HG02588 (cell line): ENCODE data around the gene XRN1.
"Not testable (repeated sequence)": the region's sequence is repeated elsewhere in the genome, so short reads cannot be mapped to it uniquely, and the experiment has no call there.

Source experiments
- ATAC-seq: cut with Tn5 transposase; IDR thresholded peaks from one replicate; pipeline ENCODE4 v1.9.1; 2021; ENCODE audit warnings: mild to moderate bottlenecking, moderate library complexity; ENCODE audit not compliant: unreplicated experiment

XRN1 gene, protein sequence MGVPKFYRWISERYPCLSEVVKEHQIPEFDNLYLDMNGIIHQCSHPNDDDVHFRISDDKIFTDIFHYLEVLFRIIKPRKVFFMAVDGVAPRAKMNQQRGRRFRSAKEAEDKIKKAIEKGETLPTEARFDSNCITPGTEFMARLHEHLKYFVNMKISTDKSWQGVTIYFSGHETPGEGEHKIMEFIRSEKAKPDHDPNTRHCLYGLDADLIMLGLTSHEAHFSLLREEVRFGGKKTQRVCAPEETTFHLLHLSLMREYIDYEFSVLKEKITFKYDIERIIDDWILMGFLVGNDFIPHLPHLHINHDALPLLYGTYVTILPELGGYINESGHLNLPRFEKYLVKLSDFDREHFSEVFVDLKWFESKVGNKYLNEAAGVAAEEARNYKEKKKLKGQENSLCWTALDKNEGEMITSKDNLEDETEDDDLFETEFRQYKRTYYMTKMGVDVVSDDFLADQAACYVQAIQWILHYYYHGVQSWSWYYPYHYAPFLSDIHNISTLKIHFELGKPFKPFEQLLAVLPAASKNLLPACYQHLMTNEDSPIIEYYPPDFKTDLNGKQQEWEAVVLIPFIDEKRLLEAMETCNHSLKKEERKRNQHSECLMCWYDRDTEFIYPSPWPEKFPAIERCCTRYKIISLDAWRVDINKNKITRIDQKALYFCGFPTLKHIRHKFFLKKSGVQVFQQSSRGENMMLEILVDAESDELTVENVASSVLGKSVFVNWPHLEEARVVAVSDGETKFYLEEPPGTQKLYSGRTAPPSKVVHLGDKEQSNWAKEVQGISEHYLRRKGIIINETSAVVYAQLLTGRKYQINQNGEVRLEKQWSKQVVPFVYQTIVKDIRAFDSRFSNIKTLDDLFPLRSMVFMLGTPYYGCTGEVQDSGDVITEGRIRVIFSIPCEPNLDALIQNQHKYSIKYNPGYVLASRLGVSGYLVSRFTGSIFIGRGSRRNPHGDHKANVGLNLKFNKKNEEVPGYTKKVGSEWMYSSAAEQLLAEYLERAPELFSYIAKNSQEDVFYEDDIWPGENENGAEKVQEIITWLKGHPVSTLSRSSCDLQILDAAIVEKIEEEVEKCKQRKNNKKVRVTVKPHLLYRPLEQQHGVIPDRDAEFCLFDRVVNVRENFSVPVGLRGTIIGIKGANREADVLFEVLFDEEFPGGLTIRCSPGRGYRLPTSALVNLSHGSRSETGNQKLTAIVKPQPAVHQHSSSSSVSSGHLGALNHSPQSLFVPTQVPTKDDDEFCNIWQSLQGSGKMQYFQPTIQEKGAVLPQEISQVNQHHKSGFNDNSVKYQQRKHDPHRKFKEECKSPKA (N-terminal part only)

DNA sequence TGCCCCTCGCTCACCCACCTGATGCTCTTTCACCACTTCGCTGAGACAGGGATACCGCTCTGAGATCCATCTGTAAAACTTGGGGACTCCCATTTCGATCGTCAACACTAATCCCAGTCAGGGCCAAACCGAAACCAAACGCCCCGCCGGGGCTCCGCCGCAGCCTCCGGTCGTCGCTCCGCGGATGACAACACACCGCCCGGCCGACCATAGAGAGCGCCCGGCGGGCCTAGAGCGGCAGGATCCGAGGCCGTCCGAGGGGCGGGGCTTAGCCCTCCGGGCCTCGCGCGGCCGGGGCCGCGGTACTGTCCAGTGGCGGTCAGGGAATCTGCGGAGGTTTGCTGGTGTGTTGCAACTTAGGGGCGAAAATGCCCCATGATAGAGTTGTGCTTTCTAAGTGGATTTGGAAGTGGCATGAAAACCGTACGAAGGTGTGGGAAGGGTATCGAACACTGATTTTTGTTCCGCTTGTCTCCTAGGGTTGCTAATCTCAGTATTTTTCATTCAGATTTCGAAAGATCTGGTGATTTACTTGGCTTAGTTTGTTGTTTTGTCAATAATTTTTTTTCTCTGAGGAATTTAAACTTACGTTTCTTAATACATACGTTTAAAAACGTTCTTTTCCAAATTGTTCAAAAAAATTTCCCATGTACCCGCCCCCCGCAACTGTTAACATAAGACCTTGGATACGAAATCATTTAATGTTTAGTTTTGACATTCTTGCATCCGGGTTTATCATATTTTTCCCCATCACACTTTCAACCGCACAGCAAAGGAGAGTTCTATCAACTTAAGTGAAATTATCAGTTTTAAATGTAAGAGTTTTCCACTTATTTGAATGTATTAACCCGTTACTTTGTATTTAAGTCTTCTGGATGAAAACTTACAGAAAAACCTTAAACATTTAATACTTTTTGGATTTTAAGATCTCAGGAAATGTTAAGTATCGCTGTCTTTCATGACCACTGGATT is at the start of gene XRN1:
XRN1 (minus strand) TSS at position 186 of the 972 bp plus-strand sequence; CDS start at position 93, 93 bp downstream.
- ATAC-seq: peak; percentile 87

DNA sequence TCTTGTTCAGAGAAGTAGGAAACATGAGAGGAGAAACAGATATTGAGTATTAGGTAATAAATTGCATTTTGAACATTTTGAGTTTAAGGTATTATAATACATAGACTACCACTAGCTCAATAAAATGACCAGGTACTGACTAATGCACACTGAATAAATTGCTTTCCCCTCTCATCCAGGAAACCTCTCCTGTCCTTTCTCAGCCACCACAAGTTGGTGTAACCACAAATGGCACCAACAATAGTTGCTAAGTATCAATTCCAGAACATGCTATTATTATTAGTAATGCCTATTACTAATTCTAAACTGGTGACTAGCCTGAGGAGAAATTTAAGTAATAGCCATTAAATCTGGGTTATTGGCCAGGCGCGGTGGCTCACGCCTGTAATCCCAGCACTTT is 47.3 kb upstream of the XRN1 start:
- no peak for ATAC-seq

- no peak for ATAC-seq
Measured at GRCh38 chr3:142492184-142492583, 44.3 kb upstream of the XRN1 start.

DNA sequence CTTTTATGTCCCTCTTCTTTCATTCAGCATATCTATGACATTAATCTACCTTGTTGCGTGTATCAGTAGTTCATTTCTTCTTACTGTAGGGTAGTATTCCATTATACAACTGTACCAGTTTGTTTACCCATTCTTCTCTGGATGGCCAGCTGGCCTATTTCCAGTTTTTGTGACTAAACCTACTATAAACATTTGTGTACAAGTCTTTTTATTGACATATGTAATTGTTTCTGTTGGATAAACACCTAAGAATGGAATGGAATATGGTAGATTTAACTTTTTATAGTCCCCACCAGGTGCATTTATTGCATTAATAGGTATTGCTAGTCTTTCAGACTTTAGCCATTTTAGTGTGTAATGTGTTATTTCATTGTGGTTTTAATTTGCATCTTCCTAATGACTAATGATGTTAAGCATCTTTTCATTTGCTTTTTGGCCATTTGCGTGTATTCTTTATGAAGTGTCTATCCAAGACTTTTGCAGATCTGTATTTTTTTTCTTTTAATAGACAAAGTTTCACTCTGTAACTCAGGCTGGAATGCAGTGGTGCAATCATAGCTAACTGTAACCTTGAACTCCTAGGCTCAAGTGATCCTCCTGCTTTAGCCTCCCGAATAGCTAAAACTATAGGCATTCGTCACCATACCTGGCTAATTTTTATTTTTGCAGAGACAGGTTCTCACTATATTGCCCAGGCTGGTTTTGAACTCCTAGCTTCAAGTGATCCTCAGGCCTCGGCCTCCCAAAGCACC is 41.9 kb upstream of the XRN1 start:
- no peak for ATAC-seq

DNA sequence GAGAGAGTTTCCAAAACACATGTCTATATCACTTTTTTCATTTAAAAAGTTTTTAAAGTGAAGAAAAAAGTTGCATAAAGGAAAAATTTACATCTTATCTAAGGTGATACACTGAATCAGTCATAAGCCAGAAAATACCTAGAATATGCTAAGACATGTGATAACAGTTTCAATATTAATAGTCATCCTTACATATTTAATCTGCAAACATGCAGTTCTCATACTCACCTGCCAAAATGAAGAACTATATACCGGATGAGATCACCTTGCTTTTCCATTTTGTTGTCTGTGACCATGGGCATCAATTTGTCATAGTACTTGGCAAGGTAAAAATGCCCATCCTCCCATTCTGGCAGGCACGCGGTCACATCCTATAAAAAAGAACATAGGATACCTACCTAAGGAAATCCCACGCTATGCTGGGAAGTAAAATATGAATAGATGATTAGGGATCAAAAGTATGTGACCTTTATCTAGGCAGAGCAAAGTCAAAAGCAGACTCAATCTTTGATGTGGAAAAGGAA is 37.1 kb upstream of the XRN1 start:
- ATAC-seq: no peak

GRCh38 chr3:142481196-142481595 is 33.4 kb upstream of the XRN1 start:
- no peak for ATAC-seq

- ATAC-seq: no peak
Measured at GRCh38 chr3:142470826-142471225, 23.0 kb upstream of the XRN1 start.

GRCh38 chr3:142468456-142468855 is 20.6 kb upstream of the XRN1 start:
- ATAC-seq: no peak

DNA sequence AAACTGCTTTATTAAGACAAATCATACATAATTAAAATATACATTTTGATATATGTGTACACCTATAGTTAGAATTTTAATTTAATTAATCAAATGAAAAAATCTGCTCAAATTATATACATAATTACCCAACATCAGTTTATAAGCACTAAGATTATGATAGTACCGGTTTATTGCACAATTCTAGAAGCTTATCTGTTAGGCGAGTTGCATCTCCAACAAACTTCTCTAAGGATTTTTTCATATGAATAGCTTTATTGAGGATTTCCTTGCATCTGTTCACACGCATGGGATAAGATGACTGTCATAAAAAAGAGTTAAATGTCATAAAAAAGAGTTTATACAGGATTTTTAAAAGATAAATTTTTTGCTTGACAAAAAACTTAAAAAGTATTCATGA is 19.9 kb upstream of the XRN1 start:
- no peak for ATAC-seq

DNA sequence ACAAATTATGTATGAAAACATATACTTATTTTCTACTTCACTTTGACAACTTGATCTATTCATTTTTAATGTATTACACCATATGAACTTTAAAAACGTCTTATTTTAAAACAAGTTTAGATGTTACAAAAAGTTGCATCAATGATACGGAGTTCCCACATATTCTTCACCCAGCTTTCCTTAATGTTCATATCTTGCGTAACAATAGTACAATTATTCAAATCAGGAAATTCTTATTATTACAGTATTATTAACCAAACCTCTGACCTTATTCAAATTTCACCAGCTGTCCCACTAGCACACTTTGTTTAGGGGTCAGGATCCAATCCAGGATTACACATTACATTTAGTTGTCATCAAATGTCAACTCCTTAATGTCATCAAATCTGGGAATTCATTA is 12.9 kb upstream of the XRN1 start:
- no peak for ATAC-seq

DNA sequence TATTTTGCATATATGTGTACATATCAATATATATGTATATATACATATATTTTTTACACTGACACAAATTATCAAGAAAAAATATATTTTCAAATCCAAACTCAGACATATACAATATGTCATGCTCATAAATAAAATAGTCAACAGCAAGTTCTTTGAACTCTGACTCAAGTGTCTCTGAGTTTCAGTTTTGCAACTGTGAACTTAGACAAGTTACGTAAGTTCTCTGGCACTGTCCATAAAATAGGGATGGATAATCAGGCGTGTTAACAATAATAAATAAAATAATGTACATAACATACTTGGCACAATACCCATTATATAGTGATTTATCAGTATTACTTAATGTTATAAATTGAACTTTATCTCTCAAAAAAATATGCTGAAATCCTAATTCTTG is 12.1 kb upstream of the XRN1 start:
- ATAC-seq: no peak

- no peak for ATAC-seq
Measured at GRCh38 chr3:142459096-142459495, 11.3 kb upstream of the XRN1 start.

- no peak for ATAC-seq
Measured at GRCh38 chr3:142450881-142451280, 3.0 kb upstream of the XRN1 start.

- no peak for ATAC-seq
Measured at GRCh38 chr3:142450189-142450588, 2.4 kb upstream of the XRN1 start.

GRCh38 chr3:142447301-142447851 is 461 bp downstream of the XRN1 start:
- ATAC-seq: peak; percentile 26

- peak; percentile 45 for ATAC-seq
Measured at GRCh38 chr3:142445816-142446254, 2.0 kb downstream of the XRN1 start.

GRCh38 chr3:142444343-142444742 is 3.5 kb downstream of the XRN1 start:
- no peak for ATAC-seq

DNA sequence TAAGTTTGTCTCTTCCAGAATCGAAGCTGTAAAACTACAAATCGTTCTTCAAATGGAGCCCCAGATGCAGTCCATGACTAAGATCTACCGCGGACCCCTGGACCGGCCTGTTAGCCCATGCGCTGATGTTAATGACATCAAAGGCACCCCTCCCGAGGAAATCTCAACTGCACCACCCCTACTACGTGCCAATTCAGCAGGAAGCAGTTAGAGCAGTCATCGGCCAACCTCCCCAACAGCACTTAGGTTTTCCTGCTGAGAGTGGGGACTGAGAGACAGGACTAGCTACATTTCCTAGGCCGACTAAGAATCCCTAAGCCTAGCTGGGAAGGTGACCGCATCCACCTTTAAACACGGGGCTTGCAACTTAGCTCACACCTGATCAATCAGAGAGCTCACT is 4.8 kb downstream of the XRN1 start:
- ATAC-seq: not testable (repeated sequence)
